ENCODE results near the gene PTPRN2. TPM values are rescaled to one million over a fixed set of nuclear protein-coding genes. Genes with fewer than 3 reads are reported as not detected.
"Not testable (repeated sequence)": the region's sequence is repeated elsewhere in the genome, so short reads cannot be mapped to it uniquely, and the experiment has no call there.

The PTPRN2 gene
- polyA plus RNA-seq, 4 donors, result 7.4 to 9.6 (median 8.8) TPM

- no peak for DNase-seq (ENCODE audit: low read depth in 4 of 4, low spot score in 3 of 4)
Measured at GRCh38 chr7:157898261-157898660, 689.4 kb downstream of the PTPRN2 start.

GRCh38 chr7:157897681-157898080, 689.9 kb downstream of the PTPRN2 start:
- DNase-seq (ENCODE audit: low read depth in 4 of 4, low spot score in 3 of 4), result no peak

GRCh38 chr7:157896774-157897555, 690.7 kb downstream of the PTPRN2 start:
- no peak for DNase-seq (ENCODE audit: low read depth in 4 of 4, low spot score in 3 of 4)

- not testable (repeated sequence) for DNase-seq (ENCODE audit: low read depth in 4 of 4, low spot score in 3 of 4)
Measured at GRCh38 chr7:157896376-157896675, 691.3 kb downstream of the PTPRN2 start.

GRCh38 chr7:157895520-157896375, 691.9 kb downstream of the PTPRN2 start:
- no peak for DNase-seq (ENCODE audit: low read depth in 4 of 4, low spot score in 3 of 4)

- not testable (repeated sequence) for DNase-seq (ENCODE audit: low read depth in 4 of 4, low spot score in 3 of 4)
Measured at GRCh38 chr7:157895098-157895497, 692.5 kb downstream of the PTPRN2 start.

GRCh38 chr7:157893535-157894044, 694.0 kb downstream of the PTPRN2 start:
- DNase-seq (ENCODE audit: low read depth in 4 of 4, low spot score in 3 of 4), result no peak

GRCh38 chr7:157892751-157893523, 694.7 kb downstream of the PTPRN2 start:
- DNase-seq (ENCODE audit: low read depth in 4 of 4, low spot score in 3 of 4), result no peak

- DNase-seq (ENCODE audit: low read depth in 4 of 4, low spot score in 3 of 4), result no peak
Measured at GRCh38 chr7:157890921-157891401, 696.7 kb downstream of the PTPRN2 start.

GRCh38 chr7:157889480-157889879, 698.1 kb downstream of the PTPRN2 start:
- no peak for DNase-seq (ENCODE audit: low read depth in 4 of 4, low spot score in 3 of 4)

- no peak for DNase-seq (ENCODE audit: low read depth in 4 of 4, low spot score in 3 of 4)
Measured at GRCh38 chr7:157888579-157888978, 699.0 kb downstream of the PTPRN2 start.

- no peak for DNase-seq (ENCODE audit: low read depth in 4 of 4, low spot score in 3 of 4)
Measured at GRCh38 chr7:157887400-157887799, 700.2 kb downstream of the PTPRN2 start.

- no peak for DNase-seq (ENCODE audit: low read depth in 4 of 4, low spot score in 3 of 4)
Measured at GRCh38 chr7:157886711-157887110, 700.9 kb downstream of the PTPRN2 start.

GRCh38 chr7:157886266-157886665, 701.4 kb downstream of the PTPRN2 start:
- DNase-seq (ENCODE audit: low read depth in 4 of 4, low spot score in 3 of 4), result no peak

GRCh38 chr7:157885140-157885539, 702.5 kb downstream of the PTPRN2 start:
- no peak for DNase-seq (ENCODE audit: low read depth in 4 of 4, low spot score in 3 of 4)

- DNase-seq (ENCODE audit: low read depth in 4 of 4, low spot score in 3 of 4), result no peak
Measured at GRCh38 chr7:157884461-157885062, 703.1 kb downstream of the PTPRN2 start.

- no peak for DNase-seq (ENCODE audit: low read depth in 4 of 4, low spot score in 3 of 4)
Measured at GRCh38 chr7:157881048-157881771, 706.4 kb downstream of the PTPRN2 start.

- no peak for DNase-seq (ENCODE audit: low read depth in 4 of 4, low spot score in 3 of 4)
Measured at GRCh38 chr7:157879391-157879790, 708.2 kb downstream of the PTPRN2 start.

GRCh38 chr7:157877298-157878090, 710.1 kb downstream of the PTPRN2 start:
- no peak for DNase-seq (ENCODE audit: low read depth in 4 of 4, low spot score in 3 of 4)

All from right renal pelvis (tissue), 4 donors.